ENCODE measurements around the gene SCN10A.

The SCN10A gene

GRCh38 chr3:38757721-38758120 lies 58.3 kb downstream of the SCN10A start:
- DNase-seq (ENCODE audit: low read depth): no peak
- H3K4me3 ChIP-seq (ENCODE audit: control insufficient read depth, low read depth, low read length): no peak overlapping the region
- no peak for TF ChIP-seq CTCF (IDR thresholded peaks at IDR 0.05; ENCODE audit: control insufficient read depth, insufficient read depth, low read depth, low read length, missing control alignments)

- no peak overlapping the region for H3K4me3 ChIP-seq (ENCODE audit: control insufficient read depth, low read depth, low read length)
- DNase-seq (ENCODE audit: low read depth): no peak
- TF ChIP-seq CTCF (IDR thresholded peaks at IDR 0.05; ENCODE audit: control insufficient read depth, insufficient read depth, low read depth, low read length, missing control alignments): no peak
These were observed 59.1 kb downstream of the SCN10A start for GRCh38 chr3:38756892-38757291.

- no peak for DNase-seq (ENCODE audit: low read depth)
- TF ChIP-seq CTCF (IDR thresholded peaks at IDR 0.05; ENCODE audit: control insufficient read depth, insufficient read depth, low read depth, low read length, missing control alignments): no peak
- no peak overlapping the region for H3K4me3 ChIP-seq (ENCODE audit: control insufficient read depth, low read depth, low read length)
These were observed 60.9 kb downstream of the SCN10A start for GRCh38 chr3:38755130-38755529.

GRCh38 chr3:38746641-38747040 lies 69.4 kb downstream of the SCN10A start:
- no peak overlapping the region for H3K4me3 ChIP-seq (ENCODE audit: control insufficient read depth, low read depth, low read length)
- TF ChIP-seq CTCF (IDR thresholded peaks at IDR 0.05; ENCODE audit: control insufficient read depth, insufficient read depth, low read depth, low read length, missing control alignments): no peak
- DNase-seq (ENCODE audit: low read depth): no peak

- TF ChIP-seq CTCF (IDR thresholded peaks at IDR 0.05; ENCODE audit: control insufficient read depth, insufficient read depth, low read depth, low read length, missing control alignments): no peak
These were observed 73.0 kb downstream of the SCN10A start for GRCh38 chr3:38743043-38743442.

GRCh38 chr3:38742550-38742949 lies 73.5 kb downstream of the SCN10A start:
- TF ChIP-seq CTCF (IDR thresholded peaks at IDR 0.05; ENCODE audit: control insufficient read depth, insufficient read depth, low read depth, low read length, missing control alignments): no peak
- DNase-seq (ENCODE audit: low read depth): no peak
- H3K4me3 ChIP-seq (ENCODE audit: control insufficient read depth, low read depth, low read length): no peak overlapping the region

More at GRCh38 chr3:38743043-38743442, 73.0 kb downstream of the SCN10A start:
- DNase-seq (ENCODE audit: low read depth): no peak
- no peak overlapping the region for H3K4me3 ChIP-seq (ENCODE audit: control insufficient read depth, low read depth, low read length)

GRCh38 chr3:38740537-38740936 lies 75.5 kb downstream of the SCN10A start:
- no peak overlapping the region for H3K4me3 ChIP-seq (ENCODE audit: control insufficient read depth, low read depth, low read length)
- TF ChIP-seq CTCF (IDR thresholded peaks at IDR 0.05; ENCODE audit: control insufficient read depth, insufficient read depth, low read depth, low read length, missing control alignments): no peak
- DNase-seq (ENCODE audit: low read depth): no peak

All from AG09309 (cell line).